Neural progenitor cell (in vitro differentiated cells): ENCODE results near the gene SULT1A3.
"Not testable (repeated sequence)": the region's sequence is repeated elsewhere in the genome, so short reads cannot be mapped to it uniquely, and the experiment has no call there.

ENCODE experiments used
- EZH2 ChIP-seq: fragments of 200-600 bp; sonication (generic); IDR thresholded peaks from 2 replicates; pipeline ENCODE4 v1.6.1; 2017; ENCODE audit warnings: antibody characterized with exemption, mild to moderate bottlenecking, moderate library complexity
- TF ChIP-seq, protein P1 (sequence below): fragments of 200-600 bp; sonication (generic); IDR thresholded peaks from 2 replicates; pipeline ENCODE4 v1.5.1; 2017; ENCODE audit warnings: antibody characterized with exemption, mild to moderate bottlenecking

DNA sequence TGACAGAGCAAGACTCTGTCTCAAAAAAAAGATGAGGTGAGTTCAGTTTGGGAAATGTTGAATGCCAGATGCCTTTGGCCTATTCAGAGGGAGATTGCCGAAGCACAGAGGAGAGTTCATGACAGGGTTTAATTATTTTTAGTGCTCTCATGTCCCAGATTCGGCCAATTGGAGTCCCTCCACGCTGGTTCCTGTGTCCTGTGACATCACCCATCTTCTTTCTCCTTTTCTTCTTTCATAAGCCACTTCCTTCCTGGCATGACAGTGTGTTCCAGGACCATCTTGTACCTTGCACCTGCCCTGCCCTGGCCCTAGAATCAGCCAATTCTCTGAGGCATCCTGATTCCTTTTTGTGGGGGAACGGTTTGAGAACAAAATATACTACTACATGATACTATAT is 12.4 kb downstream of the SULT1A3 start:
- TF ChIP-seq, protein P1, sequence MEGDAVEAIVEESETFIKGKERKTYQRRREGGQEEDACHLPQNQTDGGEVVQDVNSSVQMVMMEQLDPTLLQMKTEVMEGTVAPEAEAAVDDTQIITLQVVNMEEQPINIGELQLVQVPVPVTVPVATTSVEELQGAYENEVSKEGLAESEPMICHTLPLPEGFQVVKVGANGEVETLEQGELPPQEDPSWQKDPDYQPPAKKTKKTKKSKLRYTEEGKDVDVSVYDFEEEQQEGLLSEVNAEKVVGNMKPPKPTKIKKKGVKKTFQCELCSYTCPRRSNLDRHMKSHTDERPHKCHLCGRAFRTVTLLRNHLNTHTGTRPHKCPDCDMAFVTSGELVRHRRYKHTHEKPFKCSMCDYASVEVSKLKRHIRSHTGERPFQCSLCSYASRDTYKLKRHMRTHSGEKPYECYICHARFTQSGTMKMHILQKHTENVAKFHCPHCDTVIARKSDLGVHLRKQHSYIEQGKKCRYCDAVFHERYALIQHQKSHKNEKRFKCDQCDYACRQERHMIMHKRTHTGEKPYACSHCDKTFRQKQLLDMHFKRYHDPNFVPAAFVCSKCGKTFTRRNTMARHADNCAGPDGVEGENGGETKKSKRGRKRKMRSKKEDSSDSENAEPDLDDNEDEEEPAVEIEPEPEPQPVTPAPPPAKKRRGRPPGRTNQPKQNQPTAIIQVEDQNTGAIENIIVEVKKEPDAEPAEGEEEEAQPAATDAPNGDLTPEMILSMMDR: not testable (repeated sequence)
- not testable (repeated sequence) for TF ChIP-seq EZH2
